GM21360 (cell line): ENCODE results near the gene AUH.
"Not testable (repeated sequence)": the region's sequence is repeated elsewhere in the genome, so short reads cannot be mapped to it uniquely, and the experiment has no call there.

Experiments used
- ATAC-seq: cut with Tn5 transposase; IDR thresholded peaks from one replicate; pipeline ENCODE4 v1.9.1; 2021; ENCODE audit warnings: mild to moderate bottlenecking, moderate library complexity; ENCODE audit not compliant: unreplicated experiment

The AUH gene

DNA sequence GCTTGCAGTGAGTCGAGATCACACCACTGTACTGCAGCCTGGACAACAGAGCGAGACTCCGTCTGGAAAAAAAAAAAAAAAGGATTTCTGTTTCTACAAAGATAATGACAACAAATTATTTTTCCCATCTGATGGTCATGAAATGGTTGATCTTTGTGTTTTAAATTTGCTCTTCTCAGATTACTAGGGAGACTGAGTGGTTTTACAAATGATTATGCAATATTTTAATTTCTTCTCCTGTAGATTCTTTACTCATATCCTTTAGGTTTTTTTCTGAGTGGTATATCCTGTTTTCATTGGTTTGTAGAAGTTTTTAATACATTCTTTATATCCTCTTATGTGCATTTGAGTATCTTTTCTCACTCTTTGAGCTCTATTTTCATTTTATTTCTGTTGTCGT, 20.6 kb upstream of the AUH start:
- no peak for ATAC-seq

GRCh38 chr9:91379426-91379825, 17.7 kb upstream of the AUH start:
- no peak for ATAC-seq

DNA sequence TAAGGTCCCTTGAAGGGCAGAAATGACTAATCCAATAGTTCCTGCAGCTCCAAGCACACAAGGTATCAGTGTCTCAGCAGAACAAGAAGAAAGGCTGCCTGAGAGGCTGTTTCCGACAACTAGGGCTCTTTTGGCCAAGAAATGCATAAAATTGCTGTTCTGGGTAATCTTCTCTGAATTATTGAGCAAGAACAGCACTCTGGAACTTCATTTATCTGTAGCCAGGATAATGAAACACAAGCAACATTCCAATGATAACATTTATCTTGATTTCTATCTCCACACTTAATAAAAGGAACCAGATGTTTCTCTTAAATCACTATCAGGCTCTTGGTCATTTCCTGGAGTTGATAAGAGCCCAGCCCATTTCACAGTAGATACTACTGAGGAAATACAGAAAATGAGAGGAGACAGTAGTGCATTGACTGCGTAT, 17.0 kb upstream of the AUH start:
- no peak for ATAC-seq

DNA sequence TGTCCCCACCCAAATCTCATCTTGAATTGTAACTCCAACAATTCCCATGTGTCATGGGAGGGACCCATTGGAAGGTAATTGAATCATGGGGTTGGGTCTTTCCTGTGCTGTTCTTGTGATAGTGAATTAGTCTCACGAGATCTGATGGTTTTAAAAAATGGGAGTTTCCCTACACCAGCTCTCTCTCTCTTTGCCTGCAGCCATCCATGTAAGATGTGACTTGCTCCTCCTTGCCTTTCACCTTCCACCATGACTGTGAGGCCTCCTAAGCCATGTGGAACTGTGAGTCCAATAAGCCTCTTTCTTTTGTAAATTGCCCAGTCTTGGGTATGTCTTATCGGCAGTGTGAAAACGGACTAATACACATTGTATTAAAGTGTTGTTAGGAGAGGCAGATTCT, 16.3 kb upstream of the AUH start:
- not testable (repeated sequence) for ATAC-seq

DNA sequence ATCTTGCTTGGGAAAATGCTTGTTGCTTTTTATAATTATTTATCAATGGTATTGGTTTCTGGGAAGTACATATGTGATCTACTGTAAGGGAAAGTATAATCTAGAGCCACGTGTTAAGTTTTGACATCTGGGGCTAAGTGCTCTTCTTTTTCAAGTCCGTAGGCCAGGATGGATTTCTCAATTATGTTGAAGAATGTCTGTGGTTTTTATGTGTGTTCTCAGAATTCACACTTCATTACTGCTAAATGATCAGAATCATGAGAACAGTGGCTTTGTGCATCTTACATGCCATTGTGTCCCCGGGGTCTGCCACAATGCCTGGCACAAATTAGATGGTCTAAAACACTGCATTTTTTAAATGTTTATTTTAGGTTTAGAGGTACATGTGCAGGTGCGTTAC, 14.5 kb upstream of the AUH start:
- no peak for ATAC-seq

- no peak for ATAC-seq
Measured at GRCh38 chr9:91374939-91375338, 13.2 kb upstream of the AUH start.

GRCh38 chr9:91371894-91372293, 10.2 kb upstream of the AUH start:
- no peak for ATAC-seq

DNA sequence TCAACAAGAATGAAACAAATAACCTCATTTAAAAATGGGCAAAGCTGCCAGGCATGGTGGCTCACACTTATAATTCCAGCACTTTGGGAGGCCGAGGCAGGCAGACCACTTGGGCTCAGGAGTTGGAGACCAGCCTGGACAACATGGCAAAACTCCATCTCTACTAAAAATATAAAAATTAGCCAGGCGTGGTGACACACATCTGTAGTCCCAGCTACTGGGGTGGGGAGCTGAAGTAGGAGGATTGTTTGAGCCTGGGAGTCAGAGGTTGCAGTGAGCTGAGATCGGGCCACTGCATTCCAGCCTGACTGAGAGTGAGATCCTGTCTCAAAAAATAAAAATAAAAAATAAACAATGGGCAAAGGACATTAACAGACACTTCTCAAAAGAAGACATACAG, 8.3 kb upstream of the AUH start:
- not testable (repeated sequence) for ATAC-seq

- no peak for ATAC-seq
Measured at GRCh38 chr9:91364702-91365101, 3.0 kb upstream of the AUH start.

DNA sequence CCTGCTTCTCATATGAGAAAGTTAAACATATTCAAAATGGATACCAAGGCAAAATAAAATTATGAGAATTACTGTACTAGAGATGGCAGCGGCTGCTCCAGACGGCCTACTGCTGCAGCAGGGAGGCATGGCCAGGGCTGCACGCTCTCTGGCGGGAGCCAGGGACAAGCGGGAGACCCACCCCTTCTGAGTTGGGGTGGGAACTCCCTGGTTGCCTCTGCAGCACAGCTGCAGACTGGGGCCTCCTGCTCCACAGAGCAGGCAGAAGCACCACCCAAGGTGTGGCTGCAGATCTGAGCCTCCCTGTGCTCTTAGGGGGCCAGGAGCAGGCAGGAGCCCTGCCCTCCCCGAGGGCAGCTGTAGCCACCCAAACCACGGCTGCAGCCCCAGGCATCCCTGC, 2.3 kb upstream of the AUH start:
- ATAC-seq, result no peak

DNA sequence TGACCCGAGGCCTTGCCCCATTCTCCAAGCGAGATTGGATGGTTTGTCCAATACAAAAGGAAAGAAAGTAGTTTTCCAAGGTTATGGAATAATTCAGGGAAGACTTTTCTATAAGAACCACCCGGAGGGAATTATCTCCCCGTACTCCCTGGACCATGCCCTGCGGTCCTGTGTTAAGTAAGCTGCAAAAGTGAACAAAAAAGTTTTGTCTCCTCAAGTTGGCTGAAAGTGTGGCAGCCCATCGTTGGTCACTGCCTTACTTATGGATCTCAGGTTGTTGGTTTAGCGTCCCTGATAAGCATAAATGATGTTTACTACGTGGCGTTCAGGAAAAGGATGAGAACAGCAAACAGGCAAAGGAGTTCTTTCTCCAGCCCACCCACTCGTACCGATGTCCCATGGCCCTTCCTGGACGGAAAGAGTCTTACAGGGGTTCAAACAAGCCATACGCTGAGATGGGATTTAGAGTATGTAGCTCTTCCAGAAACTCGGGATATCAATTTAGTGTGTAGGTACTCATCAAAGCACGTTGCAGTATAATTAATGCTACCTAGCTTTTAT, 413 bp upstream of the AUH start:
- no peak for ATAC-seq

GRCh38 chr9:91360551-91361290, 997 bp downstream of the AUH start:
- no peak for ATAC-seq

DNA sequence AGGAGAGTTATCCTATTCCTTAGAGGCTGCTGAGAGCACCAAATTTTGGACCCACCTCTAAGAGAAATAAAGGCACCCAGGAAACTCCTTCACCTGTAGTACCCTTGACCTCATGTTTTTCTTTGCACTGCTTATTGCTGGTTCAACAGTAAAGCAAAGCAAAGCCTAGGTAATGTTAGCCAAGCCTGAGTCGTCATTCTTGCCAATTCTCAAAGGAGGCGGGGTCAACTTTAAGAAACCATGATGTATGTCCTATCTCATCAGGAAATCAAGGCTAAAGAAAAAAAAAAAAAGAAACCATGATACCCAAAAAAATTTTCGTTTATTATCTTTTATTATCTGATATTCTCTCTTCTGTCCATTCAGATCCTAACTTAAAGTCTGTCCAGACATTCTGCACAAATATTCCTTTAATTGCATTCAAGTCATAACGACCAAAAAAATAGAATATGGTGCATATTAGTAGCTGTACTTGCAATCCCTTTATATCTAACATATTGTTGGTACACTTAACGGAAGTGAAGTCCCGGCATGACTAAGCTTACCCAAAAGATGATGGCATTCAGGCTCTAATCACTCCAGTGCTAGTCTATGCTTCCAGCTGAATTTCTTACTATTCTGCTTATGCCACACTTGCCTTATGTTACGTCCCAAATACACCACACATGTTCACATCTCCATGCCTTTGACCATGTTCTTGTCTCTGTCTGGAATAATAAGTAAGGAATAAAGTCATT, 1.8 kb downstream of the AUH start:
- ATAC-seq, result no peak

DNA sequence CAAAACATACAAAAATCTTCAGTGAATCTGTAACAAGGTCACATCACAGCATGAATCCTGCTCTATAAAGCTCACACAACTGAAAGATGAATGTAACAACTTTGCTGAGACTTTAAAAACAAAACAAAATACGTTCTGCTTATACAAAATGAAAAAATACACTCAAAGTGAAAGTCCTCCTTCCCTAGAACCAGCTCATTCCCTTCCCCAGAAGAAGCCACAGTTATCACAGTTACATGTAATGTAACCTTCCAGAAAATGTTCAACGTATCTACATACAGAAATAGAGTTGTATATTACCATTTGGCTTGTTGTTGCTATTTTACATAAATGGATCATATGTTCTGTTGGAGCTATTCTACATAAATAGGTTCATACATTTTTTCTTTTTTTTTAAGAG, 2.6 kb downstream of the AUH start:
- no peak for ATAC-seq

- ATAC-seq, result no peak
Measured at GRCh38 chr9:91354881-91355280, 6.8 kb downstream of the AUH start.

DNA sequence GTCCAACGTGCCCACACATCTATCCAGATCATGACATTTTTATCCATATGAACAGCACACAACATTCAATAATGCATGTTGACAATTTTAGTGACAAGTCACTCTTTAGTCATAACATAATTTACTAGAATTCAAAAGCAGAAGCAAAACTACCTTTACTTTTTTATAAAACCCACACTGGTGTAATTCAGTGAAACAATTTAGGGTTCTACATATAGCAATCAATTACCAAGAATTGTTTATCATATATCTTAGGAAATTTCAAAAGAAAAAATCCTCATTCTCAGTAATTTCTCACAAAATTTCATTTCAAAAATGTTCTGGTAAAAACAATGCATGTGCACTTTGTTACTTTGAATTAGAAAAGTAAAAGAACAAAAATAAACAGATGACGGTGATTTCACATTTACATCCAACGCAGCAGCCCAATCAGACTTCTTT, 12.6 kb downstream of the AUH start:
- no peak for ATAC-seq

DNA sequence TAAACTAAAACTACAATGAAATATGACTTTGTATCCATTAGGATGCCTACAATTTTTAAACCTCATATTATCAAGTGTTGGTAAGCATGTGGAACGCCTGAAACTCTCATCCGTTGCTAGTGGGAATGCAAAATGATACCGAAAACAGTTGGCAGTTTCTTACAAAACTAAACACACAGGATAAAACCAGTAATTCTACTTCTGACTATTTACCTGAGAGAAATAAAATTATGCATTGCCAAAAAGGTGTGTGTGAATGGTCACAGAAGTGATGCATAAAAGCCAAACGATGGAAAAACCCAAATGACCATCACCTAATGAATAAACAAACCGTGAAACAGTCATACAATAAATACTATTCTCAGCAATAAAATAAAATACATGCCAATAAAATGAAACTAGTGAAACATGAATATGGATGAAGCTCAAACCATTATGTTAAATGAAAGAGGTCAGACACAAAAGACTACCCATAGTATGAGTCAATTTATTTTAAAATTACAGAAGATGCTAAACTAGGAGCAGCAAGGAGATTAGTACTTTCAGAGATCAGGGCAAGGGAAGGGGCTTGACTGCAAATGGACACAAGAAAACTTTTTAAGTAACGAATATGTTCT, 13.4 kb downstream of the AUH start:
- ATAC-seq, result no peak

GRCh38 chr9:91347377-91347776, 14.3 kb downstream of the AUH start:
- no peak for ATAC-seq

- ATAC-seq, result no peak
Measured at GRCh38 chr9:91346644-91347043, 15.1 kb downstream of the AUH start.

- ATAC-seq, result no peak
Measured at GRCh38 chr9:91345978-91346377, 15.7 kb downstream of the AUH start.

- no peak for ATAC-seq
Measured at GRCh38 chr9:91342575-91342974, 19.1 kb downstream of the AUH start.

- no peak for ATAC-seq
Measured at GRCh38 chr9:91341749-91342148, 20.0 kb downstream of the AUH start.
